K562 (cell line): ENCODE measurements around the gene SELENOO. TPM values are rescaled to one million over a fixed set of nuclear protein-coding genes. Genes with fewer than 3 reads are reported as not detected.

ENCODE experiments used
- CBX8 ChIP-seq: fragments of 200-600 bp; sonication (generic); IDR thresholded peaks from 2 replicates; pipeline ENCODE4 v1.6.1; 2012; ENCODE audit warnings: borderline replicate concordance, mixed run types, low read depth, mild to moderate bottlenecking, moderate library complexity, mixed read lengths, low read length, control low read depth, inconsistent platforms; ENCODE audit not compliant: poor library complexity, severe bottlenecking; ENCODE audit errors: extremely low read depth
- HES1 ChIP-seq: fragments of 450-650 bp; IDR thresholded peaks from 2 replicates; pipeline ENCODE4 v1.6.1; 2016; ENCODE audit warnings: low read depth, mild to moderate bottlenecking, moderate library complexity
- RBBP5 ChIP-seq: fragments of 200-600 bp; sonication (generic); IDR thresholded peaks from 2 replicates; pipeline ENCODE4 v1.6.1; 2012; ENCODE audit warnings: borderline replicate concordance, mild to moderate bottlenecking, low read length, control low read depth, inconsistent platforms; ENCODE audit not compliant: insufficient read depth, poor library complexity, severe bottlenecking
- SOX6 ChIP-seq: fragments of 450-650 bp; IDR thresholded peaks from 2 replicates; pipeline ENCODE4 v1.6.1; 2014; ENCODE audit warnings: mild to moderate bottlenecking
- STAT5A ChIP-seq: IDR thresholded peaks from 2 replicates; pipeline ENCODE4 v1.6.1; 2012; ENCODE audit warnings: low read length, inconsistent platforms, borderline replicate concordance
- TEAD1 ChIP-seq, 2 experiments: fragments of 450-650 bp in 1 of 2; sonication (generic) in 1 of 2; formaldehyde crosslinking; IDR thresholded peaks; 2 replicates each; pipeline versions ENCODE4 v1.4.0 to v1.8.0; 2020 to 2022; ENCODE audit warnings: mild to moderate bottlenecking in 2 of 2, missing genetic modification reagents in 1 of 2
- TFAP4 ChIP-seq: sonication (generic); formaldehyde crosslinking; IDR thresholded peaks from 2 replicates; pipeline ENCODE4 v1.8.0; 2022; ENCODE audit warnings: missing genetic modification reagents, mild to moderate bottlenecking, moderate library complexity, borderline replicate concordance
- ZNF165 ChIP-seq: fragments of 250-450 bp; sonication (Bioruptor Pico); IDR thresholded peaks from 2 replicates; pipeline ENCODE4 v1.4.0; 2020; ENCODE audit warnings: borderline replicate concordance
- polyA plus RNA-seq, 8 experiments: library from polyadenylated mRNA; depleted of rRNA in 4 of 8; stranded (reverse) in 5 of 8; unstranded in 3 of 8; fragments of >200 nt; fragmentation: Nextera tagmentation in 2 of 8; fragmentation: Illumina TruSeq in 1 of 8; extraction: Ambion mirVana in 2 of 8; extraction: Trizol in 1 of 8; gene quantifications; 2 replicates each; pipeline versions ENCODE4 v1.2.1 to v1.2.3, GENCODE V29; 2011 to 2014; ENCODE audit warnings: inconsistent platforms in 1 of 8, missing spikeins in 1 of 8
- total RNA-seq, 7 experiments: library from RNA; depleted of rRNA in 6 of 7; stranded (reverse); fragments of >200 nt in 6 of 7; fragmentation: Illumina TruSeq in 2 of 7; extraction: Trizol in 2 of 7; gene quantifications; 2 replicates each; pipeline versions ENCODE4 v1.2.1 to v1.2.3, GENCODE V29; 2011 to 2021; ENCODE audit warnings: low replicate concordance in 1 of 7
- TF ChIP-seq, protein P1 (sequence below): sonication (generic); formaldehyde crosslinking; IDR thresholded peaks from 2 replicates; pipeline ENCODE4 v1.8.0; 2022; ENCODE audit warnings: mild to moderate bottlenecking, missing genetic modification reagents

The SELENOO gene
- total and polyA plus RNA-seq, 9 of the 15 experiments (the other 6 are each of a cell fraction or from before 2014, with no cell fraction given) = 0.37 to 24.9 (median 8.3) TPM

DNA sequence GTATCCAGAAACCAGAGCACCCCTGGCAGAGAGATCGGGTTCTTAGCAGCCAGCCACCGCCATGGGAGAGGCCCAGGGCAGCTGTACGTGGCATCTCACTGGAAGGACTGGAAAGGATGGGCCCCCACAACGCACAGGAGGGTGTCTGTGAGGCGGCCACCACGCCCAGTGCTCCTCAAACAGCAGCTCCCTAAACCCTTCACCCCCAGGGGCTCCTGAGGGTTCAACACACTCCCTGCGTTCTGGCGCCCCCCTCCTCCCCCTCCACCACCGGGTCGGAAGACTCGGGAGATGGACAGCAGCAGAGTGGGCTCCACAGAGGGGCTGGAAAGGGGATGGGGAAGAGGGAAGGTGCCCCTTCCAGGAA is 59.6 kb downstream of the SELENOO start (continued):
- TF ChIP-seq TFAP4 (CRISPR knock-in tag) (no peak), RBBP5 (peak; percentile 1), HES1 (no peak), TEAD1 (CRISPR knock-in tag; IDR thresholded peaks at IDR 0.05) (0 out of 4 replicates have a peak, but pooled peaks of 1 of the 2 experiments have one; percentile 24), CBX8 (no peak), STAT5A (no peak), ZNF165 (CRISPR knock-in tag) (no peak), SOX6 (no peak)
- TF ChIP-seq, protein P1, sequence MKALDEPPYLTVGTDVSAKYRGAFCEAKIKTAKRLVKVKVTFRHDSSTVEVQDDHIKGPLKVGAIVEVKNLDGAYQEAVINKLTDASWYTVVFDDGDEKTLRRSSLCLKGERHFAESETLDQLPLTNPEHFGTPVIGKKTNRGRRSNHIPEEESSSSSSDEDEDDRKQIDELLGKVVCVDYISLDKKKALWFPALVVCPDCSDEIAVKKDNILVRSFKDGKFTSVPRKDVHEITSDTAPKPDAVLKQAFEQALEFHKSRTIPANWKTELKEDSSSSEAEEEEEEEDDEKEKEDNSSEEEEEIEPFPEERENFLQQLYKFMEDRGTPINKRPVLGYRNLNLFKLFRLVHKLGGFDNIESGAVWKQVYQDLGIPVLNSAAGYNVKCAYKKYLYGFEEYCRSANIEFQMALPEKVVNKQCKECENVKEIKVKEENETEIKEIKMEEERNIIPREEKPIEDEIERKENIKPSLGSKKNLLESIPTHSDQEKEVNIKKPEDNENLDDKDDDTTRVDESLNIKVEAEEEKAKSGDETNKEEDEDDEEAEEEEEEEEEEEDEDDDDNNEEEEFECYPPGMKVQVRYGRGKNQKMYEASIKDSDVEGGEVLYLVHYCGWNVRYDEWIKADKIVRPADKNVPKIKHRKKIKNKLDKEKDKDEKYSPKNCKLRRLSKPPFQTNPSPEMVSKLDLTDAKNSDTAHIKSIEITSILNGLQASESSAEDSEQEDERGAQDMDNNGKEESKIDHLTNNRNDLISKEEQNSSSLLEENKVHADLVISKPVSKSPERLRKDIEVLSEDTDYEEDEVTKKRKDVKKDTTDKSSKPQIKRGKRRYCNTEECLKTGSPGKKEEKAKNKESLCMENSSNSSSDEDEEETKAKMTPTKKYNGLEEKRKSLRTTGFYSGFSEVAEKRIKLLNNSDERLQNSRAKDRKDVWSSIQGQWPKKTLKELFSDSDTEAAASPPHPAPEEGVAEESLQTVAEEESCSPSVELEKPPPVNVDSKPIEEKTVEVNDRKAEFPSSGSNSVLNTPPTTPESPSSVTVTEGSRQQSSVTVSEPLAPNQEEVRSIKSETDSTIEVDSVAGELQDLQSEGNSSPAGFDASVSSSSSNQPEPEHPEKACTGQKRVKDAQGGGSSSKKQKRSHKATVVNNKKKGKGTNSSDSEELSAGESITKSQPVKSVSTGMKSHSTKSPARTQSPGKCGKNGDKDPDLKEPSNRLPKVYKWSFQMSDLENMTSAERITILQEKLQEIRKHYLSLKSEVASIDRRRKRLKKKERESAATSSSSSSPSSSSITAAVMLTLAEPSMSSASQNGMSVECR (CRISPR knock-in tag) = no peak
